Measurements from ENCODE around the gene RPP21. TPM values are rescaled to one million over a fixed set of nuclear protein-coding genes. Genes with fewer than 3 reads are reported as not detected.
A peak's percentile ranks its signal among the peaks of the same experiment; 100 is the strongest.

The RPP21 gene
- total RNA-seq, 6 donors from 2014 or later, result 34.6 to 72.4 (median 45.5) TPM

GRCh38 chr6:30340589-30341054 is 4.3 kb upstream of the RPP21 start:
- ATAC-seq (ENCODE audit: low FRiP score in 2 of 2) (no peak), DNase-seq (no peak)
- 90 to 94% methylated on average over 6 of the region's 6 CpGs for WGBS, 2 donors
- Histone ChIP-seq H3K27ac (no peak overlapping the region), H3K4me3 (no peak overlapping the region), H3K4me1 (peaks cover 0 to 3% (median 2%) of the 10 kb centered on the region in 4 donors), H3K36me3 (peaks cover 10 to 69% (median 49%) of the 10 kb centered on the region in 4 donors), H3K9me3 (no peaks in the 10 kb centered on the region), H3K27me3 (no peaks in the 10 kb centered on the region)
- no peak for TF ChIP-seq POLR2A (IDR thresholded peaks at IDR 0.05)
- no peak for TF ChIP-seq CTCF (IDR thresholded peaks at IDR 0.05)
- TF ChIP-seq POLR2AphosphoS5 (IDR thresholded peaks at IDR 0.05), result no peak
- TF ChIP-seq EP300 (IDR thresholded peaks at IDR 0.05), result no peak

DNA sequence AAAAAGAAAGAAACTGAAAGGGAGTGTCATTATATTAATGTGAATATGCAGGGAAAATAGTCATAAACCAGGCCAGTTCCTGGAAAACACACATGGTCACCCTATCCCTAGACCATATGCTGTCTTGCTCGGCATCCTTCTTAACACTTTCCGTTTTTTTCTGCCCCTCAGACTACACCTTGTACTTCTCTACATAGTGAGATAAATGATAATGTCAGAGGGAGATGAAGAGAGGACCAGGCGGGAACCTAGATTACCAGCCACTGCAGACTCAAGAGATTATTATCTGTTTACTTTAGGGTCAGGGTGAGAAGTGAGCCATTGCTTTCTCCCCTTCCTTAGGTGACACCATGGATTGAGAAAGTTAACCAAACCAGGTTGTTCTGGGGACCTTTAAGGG is 3.7 kb upstream of the RPP21 start:
- TF ChIP-seq POLR2AphosphoS5 (IDR thresholded peaks at IDR 0.05), result no peak
- TF ChIP-seq POLR2A (IDR thresholded peaks at IDR 0.05), result no peak
- no peak for TF ChIP-seq EP300 (IDR thresholded peaks at IDR 0.05)
- TF ChIP-seq CTCF (IDR thresholded peaks at IDR 0.05), result no peak
- H3K4me1 ChIP-seq, result peaks cover 4 to 9% (median 7%) of the 10 kb centered on the region in 4 donors
- no peak for ATAC-seq (ENCODE audit: low FRiP score in 2 of 2)
- H3K27ac ChIP-seq, result no peak overlapping the region
- peaks cover 7 to 63% (median 43%) of the 10 kb centered on the region in 4 donors for H3K36me3 ChIP-seq
- no peaks in the 10 kb centered on the region for H3K27me3 ChIP-seq
- DNase-seq, result no peak
- no peaks in the 10 kb centered on the region for H3K9me3 ChIP-seq
- WGBS, 2 donors, result 91 to 98% methylated on average over 3 of the region's 3 CpGs
- no peak overlapping the region for H3K4me3 ChIP-seq

DNA sequence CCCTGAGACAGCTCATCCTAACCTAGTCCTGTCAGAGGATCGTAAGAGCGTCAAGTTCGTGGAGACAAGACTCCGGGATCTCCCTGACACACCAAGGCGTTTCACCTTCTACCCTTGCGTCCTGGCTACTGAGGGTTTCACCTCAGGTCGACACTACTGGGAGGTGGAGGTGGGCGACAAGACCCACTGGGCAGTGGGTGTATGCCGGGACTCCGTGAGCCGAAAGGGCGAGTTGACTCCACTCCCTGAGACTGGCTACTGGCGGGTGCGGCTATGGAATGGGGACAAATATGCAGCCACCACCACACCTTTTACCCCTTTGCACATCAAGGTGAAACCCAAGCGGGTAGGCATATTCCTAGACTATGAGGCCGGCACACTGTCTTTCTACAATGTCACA is 3.2 kb upstream of the RPP21 start:
- Histone ChIP-seq H3K27me3 (no peaks in the 10 kb centered on the region), H3K4me3 (no peak overlapping the region), H3K9me3 (no peaks in the 10 kb centered on the region), H3K4me1 (peaks cover 4 to 10% (median 7%) of the 10 kb centered on the region in 4 donors), H3K36me3 (peaks cover 7 to 60% (median 39%) of the 10 kb centered on the region in 4 donors), H3K27ac (no peak overlapping the region)
- DNase-seq (no peak), ATAC-seq (ENCODE audit: low FRiP score in 2 of 2) (no peak)
- WGBS, 2 donors, result 95 to 96% methylated on average over 16 of the region's 16 CpGs
- TF ChIP-seq POLR2A (IDR thresholded peaks at IDR 0.05) (no peak), POLR2AphosphoS5 (IDR thresholded peaks at IDR 0.05) (no peak), EP300 (IDR thresholded peaks at IDR 0.05) (no peak), CTCF (IDR thresholded peaks at IDR 0.05) (no peak)

DNA sequence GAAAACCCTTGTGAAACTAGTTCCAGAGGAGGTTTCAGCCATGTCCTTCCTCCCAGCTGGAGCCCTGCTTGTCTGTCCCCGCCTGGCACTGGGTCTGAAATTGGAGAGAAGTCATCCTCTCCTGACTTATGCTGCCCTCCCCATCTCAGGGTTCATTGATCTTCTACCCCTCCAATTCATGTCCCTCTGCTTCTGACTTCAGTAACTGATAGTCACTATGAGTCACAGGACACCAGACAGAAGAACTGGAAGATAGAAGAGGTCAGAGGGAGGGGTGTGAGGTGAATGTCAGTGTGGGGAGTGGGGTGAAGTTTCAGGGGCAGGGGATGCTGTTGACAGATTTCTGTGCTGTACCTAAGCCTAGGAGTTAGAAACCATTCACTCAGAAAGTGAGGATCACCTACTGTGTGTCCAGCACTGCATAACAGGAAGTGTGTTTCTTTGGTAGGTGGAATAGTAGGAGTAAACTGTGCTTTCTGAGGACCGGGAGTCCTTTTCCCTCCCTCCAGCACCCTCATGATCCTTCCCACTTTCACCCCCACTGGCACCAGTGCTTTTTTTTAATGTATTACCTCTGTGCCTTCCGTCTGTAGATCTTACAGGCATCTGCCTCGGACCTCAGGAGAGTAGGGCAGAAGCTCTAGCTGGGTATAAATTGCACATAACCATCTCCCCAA is 627 bp upstream of the RPP21 start:
- Histone ChIP-seq H3K4me3 (peak overlapping the region in 3 of 4 donors; percentile 62 to 92 (median 76)), H3K27me3 (no peaks in the 10 kb centered on the region), H3K27ac (peak overlapping the region in 2 of 4 donors; percentile 86 to 91), H3K4me1 (peaks cover 4 to 10% (median 7%) of the 10 kb centered on the region in 4 donors), H3K9me3 (no peaks in the 10 kb centered on the region), H3K36me3 (peaks cover 7 to 44% (median 32%) of the 10 kb centered on the region in 4 donors)
- ATAC-seq (ENCODE audit: low FRiP score in 2 of 2) (no peak), DNase-seq (no peak)
- WGBS, 2 donors, result 63 to 76% methylated on average over 4 of the region's 4 CpGs
- TF ChIP-seq POLR2AphosphoS5 (IDR thresholded peaks at IDR 0.05), result no peak
- no peak for TF ChIP-seq CTCF (IDR thresholded peaks at IDR 0.05)
- no peak for TF ChIP-seq POLR2A (IDR thresholded peaks at IDR 0.05)
- TF ChIP-seq EP300 (IDR thresholded peaks at IDR 0.05), result no peak

Data from upper lobe of left lung (tissue), 6 donors.